CD4-positive, alpha-beta T cell treated with Interleukin-17A for 1 hour (primary cell): ENCODE results near the gene NKAIN2.
"Not testable (repeated sequence)": the region's sequence is repeated elsewhere in the genome, so short reads cannot be mapped to it uniquely, and the experiment has no call there.

Experiments
- DNase-seq: peaks from one replicate; pipeline ENCODE4 v3.0.0-alpha.2; 2020

Gene NKAIN2

DNA sequence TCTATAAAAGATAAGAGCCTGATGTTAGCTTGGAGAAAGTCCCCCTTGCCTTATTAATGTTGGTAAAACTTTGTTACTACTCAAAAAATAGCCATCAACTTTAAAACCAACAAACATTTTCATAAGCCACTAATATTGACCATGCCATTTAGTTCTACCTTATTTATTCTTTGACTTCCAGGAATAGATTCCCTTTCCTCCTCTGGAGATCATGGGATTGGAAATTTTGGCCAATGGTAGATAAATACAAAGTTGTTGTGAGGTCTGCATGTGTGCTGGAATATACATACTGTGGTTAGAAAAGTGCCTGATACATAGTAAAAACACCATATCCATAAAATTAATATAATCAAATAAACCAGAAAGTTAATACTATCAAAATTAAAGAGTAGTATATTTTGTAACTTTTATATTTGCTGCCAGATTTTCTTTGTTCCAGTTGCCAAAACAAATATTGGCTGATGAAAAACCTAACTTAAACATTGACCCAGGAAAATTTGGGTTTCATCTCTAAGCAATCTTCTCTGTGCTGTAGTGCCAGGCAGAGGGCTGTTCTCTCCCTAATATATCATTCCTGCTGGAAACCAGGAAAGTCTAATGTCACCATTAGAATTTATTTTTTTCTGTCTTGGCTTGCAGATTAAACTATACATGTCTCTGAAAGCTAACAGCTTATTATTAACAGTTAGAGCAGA, 169.1 kb downstream of the NKAIN2 start:
- no peak for DNase-seq

DNA sequence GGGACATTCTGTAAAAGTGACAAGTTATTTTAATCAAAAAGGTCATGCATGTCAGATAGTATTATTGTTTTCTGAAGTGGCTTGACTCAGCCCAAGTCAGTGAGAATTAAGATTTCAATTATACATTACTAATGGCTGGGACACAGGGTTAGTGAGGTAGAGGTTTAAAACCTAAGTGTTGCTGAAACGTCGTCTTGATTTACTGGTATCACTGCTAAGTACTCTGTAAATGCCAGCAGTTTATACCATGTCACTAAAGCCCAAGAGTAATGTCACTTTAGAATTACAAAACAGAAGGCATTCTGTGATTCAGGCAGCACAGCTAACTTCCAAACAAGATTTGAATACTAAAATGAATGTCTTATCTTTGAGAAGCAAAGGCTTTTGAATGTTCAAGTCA, 176.6 kb downstream of the NKAIN2 start:
- no peak for DNase-seq

- DNase-seq: no peak
Observed at GRCh38 chr6:123986938-123987337, 183.3 kb downstream of the NKAIN2 start.

- DNase-seq: not testable (repeated sequence)
Observed at GRCh38 chr6:123989918-123990317, 186.3 kb downstream of the NKAIN2 start.

DNA sequence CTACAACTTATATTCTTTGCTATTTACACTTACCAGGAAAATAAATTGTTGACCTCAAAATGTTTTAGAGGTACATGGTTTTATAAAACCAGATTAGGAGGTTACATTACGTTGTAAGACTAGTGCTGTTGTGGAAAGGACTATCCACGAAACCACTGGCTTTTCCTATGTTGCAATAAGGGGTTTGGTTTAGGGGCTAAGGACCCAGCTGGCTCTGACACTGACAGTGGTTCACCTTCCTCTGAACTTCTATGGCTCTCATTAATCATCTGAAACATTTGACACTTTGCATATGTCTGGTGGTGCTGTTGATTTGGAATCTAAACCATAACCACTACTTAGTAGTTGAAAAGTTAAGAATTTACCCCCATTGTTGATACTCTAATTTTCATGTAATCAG, 186.7 kb downstream of the NKAIN2 start:
- no peak for DNase-seq

GRCh38 chr6:123994168-123994567, 190.5 kb downstream of the NKAIN2 start:
- DNase-seq: no peak

DNA sequence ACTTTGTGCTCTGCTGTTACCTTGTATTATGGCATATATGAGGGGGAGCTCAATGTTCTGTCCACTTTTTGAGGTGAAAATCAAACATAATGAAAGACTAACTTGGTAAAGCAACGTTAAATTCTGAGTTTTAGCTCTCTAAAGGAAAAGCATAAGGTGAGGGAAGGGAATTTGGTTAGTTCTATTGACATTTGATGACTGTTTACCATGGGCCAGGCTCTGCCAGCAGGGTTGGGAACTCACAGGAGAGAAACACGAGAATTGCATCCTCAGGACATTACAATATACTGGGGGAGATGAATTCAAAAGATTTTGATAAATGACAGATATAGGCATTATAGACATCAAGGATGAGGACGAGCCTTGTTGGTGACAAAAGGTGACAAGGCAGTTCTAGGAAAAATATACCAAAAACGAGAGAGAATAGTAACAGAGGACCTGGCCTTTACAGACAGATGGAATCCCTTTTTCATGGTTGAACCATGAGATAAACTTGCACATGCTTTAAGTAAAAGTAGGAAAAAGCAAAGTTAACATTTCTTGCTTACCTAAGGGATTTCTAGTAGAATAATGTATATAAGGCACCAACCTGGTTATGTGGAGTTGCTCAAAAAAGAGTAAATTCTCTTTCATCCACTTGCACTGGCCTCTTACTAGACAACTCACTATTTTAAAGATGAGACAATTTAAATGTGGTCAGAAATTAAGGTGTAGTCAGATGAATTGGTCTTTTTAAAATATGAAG, 191.4 kb downstream of the NKAIN2 start:
- DNase-seq: no peak

GRCh38 chr6:123997223-123997622, 193.6 kb downstream of the NKAIN2 start:
- DNase-seq: no peak

- DNase-seq: no peak
Observed at GRCh38 chr6:124002377-124003081, 198.9 kb downstream of the NKAIN2 start.

- no peak for DNase-seq
Observed at GRCh38 chr6:124007266-124007665, 203.6 kb downstream of the NKAIN2 start.

DNA sequence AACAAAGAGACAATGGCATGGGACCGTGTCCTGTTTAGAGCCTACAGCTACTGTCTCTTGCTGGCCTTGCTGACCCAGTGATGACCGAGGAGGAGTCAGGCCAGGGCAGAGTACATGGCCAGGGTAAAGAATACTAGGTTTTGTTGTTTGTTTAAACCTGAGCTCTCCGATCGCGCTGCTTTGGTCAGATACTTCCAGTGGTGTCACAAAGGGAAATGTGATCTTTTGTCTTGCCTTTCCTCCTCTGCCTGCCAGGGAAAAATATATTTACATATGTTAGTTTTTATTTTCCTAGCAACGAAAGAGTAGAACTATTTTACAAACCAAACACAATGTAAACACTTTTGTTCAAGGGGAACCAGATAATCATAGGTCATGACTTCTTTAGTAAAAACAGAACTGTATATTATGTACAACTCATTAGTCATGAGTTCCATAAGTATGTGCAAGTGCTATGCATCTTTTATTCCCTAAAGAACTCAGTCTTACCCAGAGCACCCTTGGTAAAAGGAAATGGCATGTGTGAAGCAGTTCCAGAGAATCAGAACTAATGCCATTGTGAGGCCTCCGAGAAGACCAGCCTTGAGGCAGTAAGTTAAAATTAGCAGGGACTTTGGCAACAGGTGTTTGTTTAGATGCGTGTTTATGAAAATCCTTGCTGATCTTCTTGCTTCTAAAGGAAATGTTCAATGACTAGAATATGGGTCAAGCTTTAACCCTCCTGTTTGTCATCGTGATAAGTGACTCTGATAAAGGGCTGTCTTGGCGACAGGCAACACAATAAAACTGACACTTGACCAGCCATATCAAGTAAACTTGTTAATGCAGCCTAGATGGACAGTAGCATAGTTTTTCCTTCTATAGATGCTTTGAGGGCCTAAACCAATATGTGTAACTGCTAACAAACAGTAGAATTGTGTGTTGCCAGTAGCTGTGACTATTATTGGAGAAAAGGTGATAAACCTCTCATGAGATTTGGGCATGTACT, 204.6 kb downstream of the NKAIN2 start:
- DNase-seq: no peak

- DNase-seq: no peak
Observed at GRCh38 chr6:124008988-124009765, 205.5 kb downstream of the NKAIN2 start.

- DNase-seq: no peak
Observed at GRCh38 chr6:124010574-124010973, 206.9 kb downstream of the NKAIN2 start.

- DNase-seq: no peak
Observed at GRCh38 chr6:124011180-124011579, 207.5 kb downstream of the NKAIN2 start.

- not testable (repeated sequence) for DNase-seq
Observed at GRCh38 chr6:124022051-124022450, 218.4 kb downstream of the NKAIN2 start.

DNA sequence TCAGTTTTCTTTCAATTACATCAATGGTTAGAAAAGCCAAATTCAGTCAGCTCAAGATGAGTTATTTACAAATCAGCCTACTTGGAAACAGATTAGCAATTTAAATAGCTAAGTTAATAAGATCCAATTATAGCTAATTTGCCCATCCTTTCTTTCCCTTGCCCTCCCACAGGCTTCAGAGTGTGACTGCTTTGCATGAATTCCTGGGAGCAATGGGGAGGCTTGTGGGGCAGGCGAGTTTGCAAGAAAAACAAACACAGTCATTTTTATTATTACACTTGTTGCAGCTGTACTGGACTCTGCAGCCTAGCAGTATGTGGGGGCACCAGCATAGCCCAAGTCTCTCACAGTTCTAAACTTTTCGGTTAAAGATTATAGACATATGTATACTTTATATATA, 219.0 kb downstream of the NKAIN2 start:
- no peak for DNase-seq

DNA sequence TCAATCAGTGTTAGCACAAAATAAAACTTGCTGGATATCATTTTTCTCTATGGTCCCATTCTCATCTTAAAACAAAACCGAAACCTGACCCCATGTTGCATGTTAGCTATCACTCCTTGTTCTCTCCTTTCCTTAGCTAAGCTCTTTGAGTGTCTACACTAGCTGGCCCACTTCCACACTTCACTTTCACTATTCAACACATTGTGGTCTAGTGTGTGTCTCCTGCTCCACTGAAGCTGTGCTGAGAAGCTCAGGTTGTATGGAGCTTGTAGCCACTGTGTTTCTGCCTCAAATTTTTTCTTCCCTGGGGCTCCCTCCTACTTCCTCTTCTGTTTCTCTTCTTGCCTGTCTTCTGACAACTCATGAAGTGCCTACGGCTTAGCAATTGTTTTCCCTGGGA, 223.0 kb downstream of the NKAIN2 start:
- DNase-seq: no peak

GRCh38 chr6:124027392-124027791, 223.7 kb downstream of the NKAIN2 start:
- DNase-seq: no peak

- no peak for DNase-seq
Observed at GRCh38 chr6:124028117-124028516, 224.5 kb downstream of the NKAIN2 start.

- no peak for DNase-seq
Observed at GRCh38 chr6:124029567-124029966, 225.9 kb downstream of the NKAIN2 start.

DNA sequence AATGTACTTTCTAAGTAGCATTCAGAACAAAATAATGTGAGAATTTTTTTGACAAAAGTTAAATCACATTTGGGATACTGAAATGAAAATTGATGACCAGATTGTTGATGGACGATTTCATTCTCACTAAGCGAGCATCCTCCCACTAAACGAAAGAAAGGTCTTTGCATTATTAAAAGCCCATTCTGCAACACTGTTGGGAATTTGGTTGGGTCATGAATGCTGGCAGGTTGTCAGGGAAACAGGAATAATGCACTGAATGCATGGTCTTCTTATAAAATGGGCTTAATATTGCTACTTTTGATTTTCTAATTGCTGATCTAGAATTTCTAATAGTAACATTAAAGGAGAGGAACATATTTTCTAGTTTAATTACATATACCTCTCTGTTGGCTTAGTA, 229.8 kb downstream of the NKAIN2 start:
- DNase-seq: no peak

DNA sequence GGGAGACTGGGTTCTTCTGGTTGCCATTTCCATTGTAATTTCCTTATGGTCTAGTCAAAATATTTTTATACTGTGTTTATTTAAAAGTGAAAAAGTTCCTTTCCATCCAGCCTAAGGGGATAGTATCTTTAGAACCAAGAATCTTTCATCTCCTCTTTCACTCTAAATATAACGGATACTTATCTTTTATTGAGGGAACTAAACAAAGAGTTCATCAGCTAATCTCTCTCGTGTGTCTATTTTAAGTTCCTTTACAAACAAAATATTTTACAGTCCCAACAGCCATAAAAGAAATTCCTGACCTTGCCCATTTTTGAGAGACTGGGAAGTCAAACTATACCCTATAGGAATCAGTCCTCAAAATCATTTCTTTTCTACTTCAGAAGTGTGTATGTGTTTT, 232.7 kb downstream of the NKAIN2 start:
- DNase-seq: no peak
